H1 (cell line): ENCODE data around the gene IL1RAPL1. TPM values are rescaled to one million over a fixed set of nuclear protein-coding genes. Genes with fewer than 3 reads are reported as not detected.

Source experiments
- CTCF ChIA-PET: fragments of 300-600 bp; sonication (Branson Sonifier 250); formaldehyde crosslinking; loops from one replicate; lab custom pipeline; 2021; ENCODE audit not compliant: partially characterized antibody; lab: Charles Lee
- POLR2A ChIA-PET: fragments of 300-600 bp; sonication (Branson Sonifier 250); formaldehyde crosslinking; loops from one replicate; lab custom pipeline; 2021; ENCODE audit warnings: inconsistent platforms; ENCODE audit not compliant: partially characterized antibody; lab: Charles Lee
- DNase-seq, 2 experiments: peaks; one replicate each; pipeline versions ENCODE4 v3.0.0 to v3.0.0-alpha.2; 2010 to 2022; ENCODE audit warnings: low spot score in 2 of 2, low read depth in 1 of 2, mixed read lengths in 1 of 2
- FAIRE-seq: peaks from 2 replicates; lab custom pipeline; 2011; peaks lifted over from hg19 to GRCh38; lab: Jason Lieb, UNC
- H2AFZ ChIP-seq: 2 replicates; pipeline ENCODE4 v1.8.1; 2012; ENCODE audit warnings: low read length, inconsistent platforms
- H2AK5ac ChIP-seq: 2 replicates; pipeline ENCODE4 v1.6.1; 2013; ENCODE audit warnings: low read depth, low read length
- H2BK120ac ChIP-seq: replicated peaks from 2 replicates; pipeline ENCODE3; 2013; ENCODE audit warnings: low read depth, low read length, inconsistent platforms
- H2BK12ac ChIP-seq: 2 replicates; pipeline ENCODE4 v1.6.1; 2013; ENCODE audit warnings: low read depth, low read length
- H2BK15ac ChIP-seq: 2 replicates; pipeline ENCODE4 v1.6.1; 2013; ENCODE audit warnings: low read length
- H2BK20ac ChIP-seq: 2 replicates; pipeline ENCODE4 v1.6.1; 2013; ENCODE audit warnings: low read length
- H2BK5ac ChIP-seq: 2 replicates; pipeline ENCODE4 v1.6.1; 2013; ENCODE audit warnings: low read depth, low read length
- H3K14ac ChIP-seq: 2 replicates; pipeline ENCODE4 v1.6.1; 2013; ENCODE audit warnings: inconsistent platforms; ENCODE audit not compliant: insufficient read length
- H3K18ac ChIP-seq: 2 replicates; pipeline ENCODE4 v1.6.1; 2013; ENCODE audit warnings: low read length; ENCODE audit errors: extremely low read depth
- H3K23ac ChIP-seq: 2 replicates; pipeline ENCODE4 v1.6.1; 2013; ENCODE audit warnings: inconsistent platforms; ENCODE audit not compliant: insufficient read length
- H3K23me2 ChIP-seq: 2 replicates; pipeline ENCODE4 v1.6.1; 2013; ENCODE audit warnings: low read depth, low read length
- H3K27ac ChIP-seq: 2 replicates; pipeline ENCODE4 v1.6.1; 2011; ENCODE audit warnings: low read depth, low read length, inconsistent platforms
- H3K27me3 ChIP-seq, 4 experiments: replicated peaks in 1 of 4; 1 replicate in 1 of 4; 2 replicates in 3 of 4; pipeline versions ENCODE4 v1.6.1 to v1.8.1; 2011 to 2013; ENCODE audit warnings: low read length in 3 of 4, mild to moderate bottlenecking in 3 of 4, inconsistent platforms in 2 of 4, mixed read lengths in 2 of 4, moderate library complexity in 1 of 4; ENCODE audit not compliant: control insufficient read depth in 3 of 4, insufficient read depth in 3 of 4; ENCODE audit errors: extremely low read depth in 1 of 4
- H3K36me3 ChIP-seq, 4 experiments: 2 replicates each; pipeline versions ENCODE4 v1.6.1 to v1.8.1; 2011 to 2013; ENCODE audit warnings: mild to moderate bottlenecking in 4 of 4, low read length in 3 of 4, moderate library complexity in 2 of 4, control low read depth in 1 of 4, inconsistent platforms in 1 of 4; ENCODE audit not compliant: insufficient read depth in 4 of 4, control insufficient read depth in 2 of 4
- H3K4ac ChIP-seq: replicated peaks from 2 replicates; pipeline ENCODE3; 2013; ENCODE audit warnings: low read length, low read depth, mixed read lengths, inconsistent platforms; ENCODE audit not compliant: insufficient read length
- H3K4me1 ChIP-seq, 4 experiments: replicated peaks in 1 of 4; 1 replicate in 1 of 4; 2 replicates in 3 of 4; pipeline versions ENCODE4 v1.6.1 to v1.8.1; 2011 to 2013; ENCODE audit warnings: low read length in 3 of 4, inconsistent platforms in 2 of 4, mixed read lengths in 1 of 4; ENCODE audit not compliant: insufficient read depth in 4 of 4, control insufficient read depth in 3 of 4
- H3K4me2 ChIP-seq, 2 experiments: 2 replicates each; pipeline versions ENCODE4 v1.6.1 to v1.8.1; 2011 to 2013; ENCODE audit warnings: low read depth in 2 of 2, low read length in 2 of 2, control low read depth in 1 of 2, inconsistent platforms in 1 of 2, mild to moderate bottlenecking in 1 of 2; ENCODE audit not compliant: insufficient read depth in 1 of 2
- H3K4me3 ChIP-seq, 4 experiments: fragments of 200-600, 300-600 bp in 1 of 4; sonication (generic), shearing (Covaris generic), sonication (Bioruptor Twin) in 1 of 4; 2 replicates each; pipeline versions ENCODE4 v1.5.1 to v1.8.1; 2011 to 2016; ENCODE audit warnings: low read length in 4 of 4, low read depth in 3 of 4, control low read depth in 2 of 4, inconsistent platforms in 2 of 4, mild to moderate bottlenecking in 2 of 4, mixed read lengths in 1 of 4, moderate library complexity in 1 of 4; ENCODE audit not compliant: insufficient read depth in 2 of 4; ENCODE audit errors: extremely low read depth in 1 of 4
- H3K56ac ChIP-seq: replicated peaks from 2 replicates; pipeline ENCODE3; 2013; ENCODE audit warnings: low read depth, mild to moderate bottlenecking, mixed read lengths, low read length, inconsistent platforms; ENCODE audit not compliant: insufficient read length
- H3K79me1 ChIP-seq: 2 replicates; pipeline ENCODE4 v1.6.1; 2013; ENCODE audit warnings: low read depth, low read length, control low read depth
- H3K79me2 ChIP-seq, 2 experiments: 2 replicates each; pipeline versions ENCODE4 v1.6.1 to v1.8.1; 2012 to 2013; ENCODE audit warnings: low read length in 2 of 2, mild to moderate bottlenecking in 2 of 2, inconsistent platforms in 1 of 2; ENCODE audit not compliant: insufficient read depth in 2 of 2, control insufficient read depth in 1 of 2
- H3K9ac ChIP-seq, 4 experiments: replicated peaks in 1 of 4; 1 replicate in 1 of 4; 2 replicates in 3 of 4; pipeline versions ENCODE4 v1.6.1 to v1.8.1; 2011 to 2013; ENCODE audit warnings: low read depth in 3 of 4, low read length in 3 of 4, control low read depth in 2 of 4, mild to moderate bottlenecking in 2 of 4, moderate library complexity in 2 of 4, inconsistent platforms in 1 of 4; ENCODE audit errors: extremely low read depth in 1 of 4
- H3K9me3 ChIP-seq, 2 experiments: 2 replicates each; pipeline versions ENCODE4 v1.6.1 to v1.8.1; 2012 to 2013; ENCODE audit warnings: mild to moderate bottlenecking in 2 of 2, moderate library complexity in 2 of 2, control low read depth in 1 of 2, inconsistent platforms in 1 of 2, low read depth in 1 of 2, low read length in 1 of 2, mixed read lengths in 1 of 2; ENCODE audit not compliant: insufficient read depth in 2 of 2
- H4K20me1 ChIP-seq, 2 experiments: replicated peaks in 1 of 2; 2 replicates each; pipeline versions ENCODE3 to v1.8.1; 2011 to 2013; ENCODE audit warnings: inconsistent platforms in 2 of 2, low read length in 2 of 2, mild to moderate bottlenecking in 1 of 2; ENCODE audit not compliant: insufficient read depth in 2 of 2, control insufficient read depth in 1 of 2
- H4K5ac ChIP-seq: 2 replicates; pipeline ENCODE4 v1.6.1; 2013; ENCODE audit warnings: low read length, low read depth, mixed read lengths, inconsistent platforms; ENCODE audit not compliant: insufficient read length
- H4K8ac ChIP-seq: 2 replicates; pipeline ENCODE4 v1.8.0; 2013; ENCODE audit warnings: mild to moderate bottlenecking, moderate library complexity, low read length, inconsistent platforms; ENCODE audit not compliant: insufficient read depth; ENCODE audit errors: extremely low read depth
- H4K91ac ChIP-seq: replicated peaks from 2 replicates; pipeline ENCODE3; 2013; ENCODE audit warnings: low read length, mixed read lengths, inconsistent platforms; ENCODE audit not compliant: insufficient read length
- KDM1A ChIP-seq: fragments of 200-600, 300-600 bp; sonication (generic); IDR thresholded peaks from 2 replicates; pipeline ENCODE4 v1.7.1; 2016; ENCODE audit warnings: mild to moderate bottlenecking, low read length, borderline replicate concordance
- polyA plus RNA-seq, 7 experiments: library from polyadenylated mRNA; depleted of rRNA in 3 of 7; stranded (reverse) in 5 of 7; unstranded in 2 of 7; fragments of >200 nt in 5 of 7; fragments of 200-250 nt in 2 of 7; gene quantifications; 1 replicate in 5 of 7; 2 replicates in 1 of 7; 4 replicates in 1 of 7; pipeline versions ENCODE4 v1.2.1 to v1.2.3, GENCODE V29; 2011 to 2013; ENCODE audit warnings: missing spikeins in 2 of 7, mixed read lengths in 2 of 7
- total RNA-seq: library from RNA; stranded (reverse); fragmentation: NEBNext Ultra II Directional; extraction: Animal tissue kit (Norgen Biotek cat#: 25700); gene quantifications from 2 replicates; pipeline ENCODE4 v1.2.1, GENCODE V29; 2021

The IL1RAPL1 gene
- total and polyA plus RNA-seq, 2 of the 8 experiments (the other 6 are each of a cell fraction or from before 2014, with no cell fraction given), result 0.11 to 0.35 TPM

DNA sequence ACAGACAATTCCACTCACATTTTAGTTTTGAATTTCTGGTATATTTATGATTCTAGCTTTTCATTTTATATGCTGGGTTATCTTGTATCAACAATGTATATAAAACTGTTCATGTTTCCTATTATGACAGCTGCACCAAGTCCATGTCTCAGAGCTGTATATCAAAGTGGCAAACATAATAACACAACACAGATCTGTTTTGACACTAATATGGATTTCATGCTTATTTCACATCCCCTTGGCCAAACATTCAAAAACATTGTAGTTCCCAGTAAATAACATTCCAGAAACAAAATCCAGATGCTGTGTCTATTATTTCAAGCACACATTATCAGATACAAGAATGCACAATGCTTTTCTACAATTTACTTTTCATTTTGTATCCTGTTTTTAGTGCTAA is 1247.5 kb downstream of the IL1RAPL1 start:
- H2BK120ac ChIP-seq, result no peak overlapping the region
- no peak overlapping the region for H3K4me3 ChIP-seq
- no peak overlapping the region for H2BK20ac ChIP-seq
- POLR2A ChIA-PET, result no interaction called here
- no peak overlapping the region for H3K4ac ChIP-seq
- H3K79me1 ChIP-seq, result no peaks in the 10 kb centered on the region
- H3K9ac ChIP-seq, result no peak overlapping the region
- no peak overlapping the region for H4K8ac ChIP-seq
- H4K91ac ChIP-seq, result no peak overlapping the region
- no peak overlapping the region for H2AFZ ChIP-seq
- no peak overlapping the region for H3K56ac ChIP-seq
- H3K36me3 ChIP-seq, result no peaks in the 10 kb centered on the region
- no peak overlapping the region for H3K18ac ChIP-seq
- H3K23me2 ChIP-seq, result no peaks in the 10 kb centered on the region
- H2AK5ac ChIP-seq, result no peak overlapping the region
- H3K27ac ChIP-seq, result no peak overlapping the region
- H3K27me3 ChIP-seq, result no peaks in the 10 kb centered on the region
- DNase-seq (no peak), FAIRE-seq (no peak)
- H2BK15ac ChIP-seq, result no peak overlapping the region
- H3K23ac ChIP-seq, result no peak overlapping the region
- H3K14ac ChIP-seq, result no peak overlapping the region
- no peaks in the 10 kb centered on the region for H3K79me2 ChIP-seq
- H3K4me1 ChIP-seq, result no peaks in the 10 kb centered on the region
- CTCF ChIA-PET, result interaction anchor here (0.8 kb wide), 1 partner anchor 46 kb away, joined by 3 read pairs; no protein-coding TSS in a partner anchor
- H3K9me3 ChIP-seq, result no peaks in the 10 kb centered on the region
- H4K5ac ChIP-seq, result no peak overlapping the region
- H2BK5ac ChIP-seq, result no peak overlapping the region
- no peak for TF ChIP-seq KDM1A
- no peaks in the 10 kb centered on the region for H4K20me1 ChIP-seq
- H2BK12ac ChIP-seq, result no peak overlapping the region
- no peak overlapping the region for H3K4me2 ChIP-seq
